ENCODE data around the gene SIT1.
A peak's percentile ranks its signal among the peaks of the same experiment; 100 is the strongest.
"Not testable (repeated sequence)": the region's sequence is repeated elsewhere in the genome, so short reads cannot be mapped to it uniquely, and the experiment has no call there.

SIT1 gene

DNA sequence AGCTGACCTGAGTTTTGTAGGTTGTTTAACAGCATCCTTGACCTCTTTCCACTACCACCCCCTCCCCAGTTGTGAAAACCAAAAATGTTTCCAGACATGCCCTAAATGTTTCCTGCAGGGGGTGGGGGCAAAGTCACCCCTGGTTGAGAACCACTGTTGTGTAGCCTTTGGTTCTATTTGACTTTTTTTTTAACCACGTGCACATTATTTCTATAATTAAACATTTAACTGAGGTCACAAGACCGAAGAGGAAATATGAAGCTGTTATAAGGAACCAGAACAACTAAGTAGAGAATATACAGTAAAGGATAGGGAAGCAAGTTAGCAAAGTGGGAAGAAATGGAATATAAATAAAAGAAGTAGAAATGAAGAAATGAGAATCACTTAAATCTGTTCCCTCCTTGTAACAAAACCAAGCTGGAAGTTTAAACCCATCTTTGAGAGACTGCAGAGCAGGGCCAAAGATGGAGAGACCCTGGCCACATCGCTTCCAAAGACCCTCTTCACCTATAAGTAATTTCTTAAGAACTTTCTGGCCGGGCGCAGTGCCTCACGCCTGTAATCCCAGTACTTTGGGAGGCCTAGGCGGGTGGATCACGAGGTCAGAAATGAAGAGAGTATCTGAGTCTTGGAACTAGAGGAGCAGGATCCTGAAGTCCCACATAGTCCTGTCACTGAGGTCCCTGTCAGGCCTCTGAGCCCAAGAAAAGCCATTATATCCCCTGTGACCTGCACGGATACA lies 14.4 kb downstream of the SIT1 start:
- DNase-seq, result no peak

DNA sequence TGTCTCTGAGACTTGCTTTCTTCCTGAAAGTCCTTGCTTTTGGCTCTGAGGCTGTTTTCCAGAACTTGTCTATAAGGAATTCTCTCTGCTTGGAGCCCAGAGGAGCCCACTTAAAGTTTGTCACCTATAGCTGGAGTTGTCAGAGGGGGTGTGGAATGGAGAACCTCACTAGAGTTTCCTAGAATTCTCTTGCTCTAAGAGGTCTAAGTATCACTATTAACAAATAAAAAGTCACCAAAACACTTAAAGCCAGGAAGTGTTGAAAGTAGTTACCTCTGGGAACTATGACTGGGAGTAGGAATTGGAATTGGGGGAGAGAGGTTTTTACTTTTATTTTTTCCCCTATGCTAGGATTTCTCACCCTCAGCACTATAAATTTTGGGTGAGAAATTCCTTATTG lies 15.0 kb downstream of the SIT1 start:
- DNase-seq, result no peak

DNA sequence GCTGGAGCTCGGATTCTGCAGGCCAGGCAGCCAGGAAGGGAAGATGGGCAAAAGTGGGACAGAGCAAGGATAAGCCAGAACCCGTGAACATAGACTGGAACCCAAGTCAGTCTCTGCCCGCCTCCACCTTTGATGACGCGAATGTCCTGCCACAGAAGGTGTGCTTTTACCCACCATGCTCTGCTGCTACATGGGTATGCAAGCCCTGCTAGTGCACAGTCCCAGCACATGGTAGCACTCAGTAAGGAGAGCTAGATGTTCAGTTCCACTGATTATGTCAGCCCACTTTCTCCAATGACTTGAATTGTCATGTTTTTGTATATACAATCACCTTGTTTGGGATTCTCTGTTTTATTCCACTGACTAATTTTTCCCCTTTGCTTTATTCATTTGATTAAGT lies 21.1 kb downstream of the SIT1 start:
- DNase-seq, result no peak

DNA sequence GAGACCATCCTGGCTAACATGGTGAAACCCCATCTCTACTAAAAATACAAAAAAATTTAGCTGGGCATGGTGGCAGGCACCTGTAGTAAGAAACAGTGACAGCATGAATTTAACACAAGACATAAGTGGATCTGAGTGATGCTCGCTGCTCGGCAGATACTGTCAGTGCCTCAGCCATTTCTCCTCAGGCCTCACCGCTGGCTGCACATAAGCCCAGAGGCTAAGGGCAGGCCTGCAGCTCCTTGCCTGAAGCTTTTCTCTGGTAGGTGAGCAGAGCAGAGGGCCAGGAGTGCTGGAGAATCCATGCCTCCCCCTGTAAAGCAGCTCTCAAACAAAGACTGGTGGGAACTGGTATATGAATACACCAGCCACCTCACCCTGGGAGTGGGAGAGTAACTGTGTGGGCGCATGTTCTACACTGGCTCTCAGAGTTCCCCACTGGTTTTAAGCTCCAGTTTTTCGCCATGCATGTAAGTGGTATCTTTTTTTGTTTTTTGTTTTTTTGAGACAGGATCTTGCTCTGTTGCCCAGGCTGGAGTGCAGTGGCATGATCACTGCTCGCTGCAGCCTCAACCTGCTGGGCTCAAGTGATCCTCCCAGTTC lies 22.2 kb downstream of the SIT1 start:
- no peak for DNase-seq

DNA sequence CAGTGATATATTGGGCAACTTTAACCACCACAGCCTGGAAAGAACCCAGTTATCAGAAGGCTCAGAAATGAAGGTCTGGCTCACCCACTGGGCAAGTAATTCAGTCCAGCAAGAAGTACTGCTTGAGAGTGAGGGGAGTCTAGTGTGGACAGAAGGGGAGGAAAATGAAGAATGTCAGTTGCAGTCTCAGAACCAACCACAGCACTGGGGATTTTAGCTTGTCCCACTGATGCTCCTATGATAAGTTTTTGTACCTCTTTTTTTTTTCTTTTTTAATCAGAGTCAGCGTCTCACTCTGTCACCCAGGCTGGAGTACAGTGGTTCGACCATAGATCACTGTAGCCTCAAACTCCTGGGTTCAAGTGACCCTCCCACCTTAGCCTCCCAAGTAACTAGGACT lies 23.2 kb downstream of the SIT1 start:
- DNase-seq, result no peak

DNA sequence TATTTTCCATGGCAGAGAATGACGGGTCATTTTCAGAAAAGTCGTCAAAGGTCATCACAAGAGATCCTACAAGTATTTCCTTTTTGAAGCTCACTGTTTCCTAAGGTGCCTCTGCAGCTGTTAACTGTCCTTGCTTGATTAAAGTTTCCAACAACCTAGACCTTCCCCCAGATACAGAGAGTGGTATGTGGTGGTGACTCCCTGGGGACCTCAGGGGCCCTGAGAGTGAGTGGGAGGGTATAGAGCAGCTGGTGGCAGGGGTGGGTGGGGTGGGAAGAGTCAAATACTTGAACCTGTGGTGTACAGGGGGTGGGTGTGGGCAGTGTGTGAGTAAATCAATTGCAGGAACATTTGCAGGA lies 31.0 kb downstream of the SIT1 start:
- no peak for DNase-seq

DNA sequence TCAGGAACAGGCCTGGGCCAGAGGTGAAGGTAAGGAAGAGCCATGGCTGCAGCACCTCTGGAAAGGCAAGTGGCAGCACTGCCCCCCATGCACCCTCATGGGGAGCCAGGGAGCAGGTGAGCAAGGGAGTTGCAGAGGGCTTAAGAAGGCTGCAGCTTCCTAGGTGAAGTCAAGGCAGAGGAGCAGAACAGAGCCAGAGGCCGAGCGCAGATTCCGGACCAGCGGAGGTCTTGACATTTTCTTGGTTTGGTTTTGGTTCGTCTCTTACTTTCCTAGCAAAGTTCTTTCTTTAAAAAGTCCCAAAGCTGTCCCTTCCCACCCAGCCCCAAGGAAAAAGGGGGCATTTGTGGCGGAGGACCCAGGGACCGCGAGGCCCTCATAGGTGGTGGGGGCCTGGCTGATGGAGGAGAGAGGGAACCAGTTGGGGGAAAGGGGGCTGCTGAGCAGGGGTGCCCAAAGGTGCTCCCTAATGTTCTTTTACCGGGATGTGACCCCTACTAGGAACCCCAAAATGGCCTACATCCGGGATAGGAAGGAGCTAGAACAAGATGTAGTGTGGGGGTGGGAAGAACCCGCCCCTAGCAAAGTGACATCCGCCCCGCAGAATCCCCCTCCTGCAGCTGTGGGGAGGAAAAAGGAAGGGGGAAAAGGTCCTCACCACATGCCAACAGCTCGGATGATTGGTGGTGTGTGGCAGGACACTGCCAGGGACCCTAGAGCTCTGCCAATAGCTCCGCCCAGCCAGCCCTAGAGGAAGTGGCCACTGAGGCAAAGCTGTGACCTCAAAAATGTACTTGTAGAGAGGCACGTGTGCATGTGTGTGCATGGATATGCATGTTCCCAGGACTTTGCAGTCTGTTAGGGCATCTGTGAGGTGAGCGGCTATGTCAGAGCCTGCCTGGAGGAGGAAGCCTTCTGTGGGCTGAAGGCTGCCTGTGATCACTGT lies 31.6 kb downstream of the SIT1 start:
- no peak for DNase-seq

DNA sequence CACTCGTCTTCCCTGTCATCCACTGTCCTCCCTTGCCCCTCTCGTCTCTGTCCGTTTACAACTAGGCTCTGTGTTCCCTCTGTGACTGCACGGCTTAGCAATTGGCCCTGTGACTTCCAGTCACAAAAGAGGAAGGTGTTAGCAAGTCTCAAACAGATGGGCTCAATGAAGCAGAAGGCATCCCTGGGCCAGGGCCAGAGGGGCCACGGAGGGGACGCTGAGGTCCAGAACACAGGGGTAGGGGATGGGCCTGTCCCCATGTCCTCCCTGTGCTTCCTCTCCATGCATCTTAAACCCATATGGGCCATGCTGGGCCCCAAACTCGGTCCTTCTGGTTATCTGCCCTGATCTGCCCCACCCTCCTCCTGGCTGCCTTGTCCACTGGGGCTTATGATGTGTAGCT lies 32.4 kb downstream of the SIT1 start, which contains the start of gene CD72:
Gene CD72, minus strand, starts transcription at position 89 of the 403 bp plus-strand sequence. CDS start 110 bp downstream, outside the sequence.
- DNase-seq, result no peak

DNA sequence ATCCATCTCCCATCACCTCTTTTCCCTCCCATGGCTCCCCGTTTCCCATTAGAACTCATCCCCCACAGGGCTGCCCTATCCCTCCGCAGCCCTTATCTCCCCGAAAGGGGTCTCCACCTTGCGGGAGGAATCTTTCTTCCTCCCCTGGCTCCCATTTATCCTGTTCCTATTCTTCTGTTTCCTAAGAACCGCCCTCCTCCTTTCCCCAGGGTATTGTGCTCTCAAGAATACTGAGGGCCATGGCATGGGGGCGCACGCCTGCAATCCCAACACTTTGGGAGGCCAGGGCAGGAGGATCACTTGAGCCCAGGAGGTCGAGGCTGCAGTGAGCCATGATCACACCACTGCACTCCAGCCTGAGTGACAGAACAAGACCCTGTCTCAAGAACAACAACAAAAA lies 33.2 kb downstream of the SIT1 start:
- DNase-seq, result no peak

DNA sequence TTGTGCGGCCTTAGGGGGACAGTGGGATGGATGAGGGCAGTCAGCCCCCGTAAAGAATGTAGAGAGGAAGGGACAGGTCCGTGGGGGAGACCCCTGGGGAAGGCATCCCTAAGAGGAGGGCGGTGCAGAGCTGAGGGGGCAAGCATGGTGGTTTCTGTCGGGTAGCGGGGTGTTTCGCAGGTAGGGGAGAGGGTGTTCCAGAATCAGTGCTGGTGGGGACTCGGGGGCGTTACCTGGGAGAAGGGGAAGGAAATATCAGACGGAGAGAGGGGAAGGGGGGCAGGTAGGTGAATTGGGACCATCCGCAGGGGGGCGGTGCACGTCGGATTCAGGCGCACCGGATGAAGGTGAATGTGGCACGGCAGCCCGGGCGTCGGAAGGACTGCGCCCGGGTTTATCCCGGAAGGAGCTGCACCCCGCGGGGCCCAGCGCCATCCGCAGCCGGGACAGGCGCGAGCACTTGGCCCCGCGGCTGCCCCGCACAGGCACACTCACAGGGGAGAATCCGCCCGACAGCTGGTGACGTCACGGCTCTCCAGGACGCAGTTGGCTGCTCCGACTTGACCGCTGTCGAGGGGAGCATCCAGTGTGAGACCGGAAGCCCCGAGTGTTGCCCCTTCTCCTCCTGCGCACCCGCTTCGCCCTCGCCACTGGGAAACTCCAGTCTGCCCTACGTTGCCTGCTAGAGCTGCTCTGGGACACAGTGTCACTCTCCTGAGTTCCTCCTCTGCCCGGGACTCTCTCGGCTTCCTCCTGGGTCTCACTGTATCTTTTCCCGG lies 33.9 kb downstream of the SIT1 start:
- peak; percentile 67 for DNase-seq

DNA sequence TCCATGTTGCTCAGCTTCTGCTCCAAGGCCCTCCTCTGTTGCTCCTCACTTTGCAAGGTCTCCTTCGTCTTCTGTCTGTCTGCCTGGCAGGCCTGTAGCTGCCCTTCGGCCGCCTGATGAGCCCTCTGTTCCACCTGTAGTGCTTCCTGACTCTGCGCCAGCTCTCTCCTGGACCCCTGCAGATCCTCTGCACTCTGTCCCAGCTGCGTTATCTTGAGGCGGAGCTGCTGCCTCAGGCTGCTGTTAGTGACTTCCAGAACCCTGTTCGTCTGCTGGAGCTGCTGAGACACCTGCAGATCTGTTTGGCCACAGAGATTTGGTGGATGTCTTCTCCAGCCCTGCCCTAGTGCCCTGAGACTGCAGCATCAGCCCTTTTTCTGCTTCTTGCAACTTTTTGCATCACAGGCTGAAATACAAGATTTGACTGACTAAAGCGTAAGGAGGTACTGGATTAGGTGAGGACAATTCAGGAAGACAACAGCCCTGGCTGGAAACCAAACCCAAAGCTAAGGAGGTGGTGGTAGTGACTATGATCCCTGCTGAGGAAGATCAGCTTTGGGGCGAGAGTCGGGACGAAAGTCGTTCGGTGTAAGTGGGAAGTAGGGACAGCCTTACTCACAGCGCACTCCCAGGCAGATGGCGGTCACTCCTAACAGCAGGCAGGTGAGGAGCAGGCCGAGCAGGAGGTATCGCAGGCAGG lies 34.6 kb downstream of the SIT1 start:
- DNase-seq, result no peak

DNA sequence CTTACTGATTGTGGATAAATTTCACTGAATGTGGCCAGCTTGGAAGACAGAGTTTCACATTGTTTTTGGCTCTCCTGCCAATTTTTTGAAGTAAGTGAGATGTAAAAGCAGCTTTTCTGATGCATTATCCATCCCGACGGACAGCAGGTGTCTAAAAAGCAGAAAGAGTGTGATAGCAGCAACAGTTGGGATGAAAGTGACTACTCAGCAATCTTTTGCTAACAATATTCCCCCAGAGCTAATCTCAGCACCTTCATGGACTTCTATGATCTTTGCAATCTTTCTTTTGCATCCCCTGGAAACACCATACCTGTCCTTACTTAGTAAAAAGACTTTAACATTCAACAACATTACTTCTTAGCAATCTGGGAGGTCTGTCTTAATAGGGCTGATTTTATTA lies 37.9 kb downstream of the SIT1 start:
- no peak for DNase-seq

DNA sequence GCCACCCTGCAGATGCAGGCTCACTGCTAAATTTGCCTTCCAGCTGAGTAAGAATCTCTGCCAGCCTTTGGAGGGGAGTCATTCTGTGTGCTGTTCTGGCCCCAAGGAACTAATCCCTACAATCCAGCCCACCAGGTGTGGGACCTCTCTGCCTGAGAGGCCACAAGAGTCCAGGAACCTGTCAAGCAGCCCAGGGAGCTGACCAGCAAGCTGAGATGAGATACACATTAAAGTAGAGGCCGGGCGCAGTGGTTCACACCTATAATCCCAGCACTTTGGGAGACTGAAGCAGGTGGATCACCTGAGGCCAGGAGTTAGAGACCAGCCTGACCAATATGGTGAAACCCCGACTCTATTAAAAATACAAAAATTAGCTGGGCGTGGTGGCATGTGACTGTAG lies 38.7 kb downstream of the SIT1 start:
- DNase-seq, result not testable (repeated sequence)

DNA sequence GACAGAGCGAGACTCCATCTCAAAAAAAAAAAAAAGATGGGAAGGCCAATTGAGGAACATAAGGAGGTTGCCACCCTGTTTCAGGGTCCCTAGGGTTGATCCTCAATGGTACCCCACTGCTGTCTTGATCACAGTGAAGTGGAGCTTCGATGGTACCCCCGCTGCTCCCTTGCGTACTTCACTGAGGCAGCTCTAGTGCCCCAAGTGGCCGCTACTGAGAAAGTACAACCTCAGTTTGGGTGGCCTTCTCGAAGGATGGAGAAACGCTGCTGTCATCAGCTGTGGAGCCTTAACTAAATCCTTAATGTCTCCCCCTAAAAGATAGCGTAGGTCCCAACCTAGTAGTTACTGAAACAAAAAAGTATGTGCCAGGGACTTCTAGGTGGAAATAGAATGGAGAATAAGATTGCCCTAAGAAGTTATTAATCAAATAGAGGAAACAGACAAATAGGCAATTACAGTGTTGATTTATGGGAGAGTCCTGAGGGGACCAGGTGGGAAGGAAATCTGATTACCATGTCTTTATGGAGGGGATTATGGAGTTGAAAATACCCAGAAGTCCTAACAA lies 39.4 kb downstream of the SIT1 start:
- peak; percentile 61 for DNase-seq

DNA sequence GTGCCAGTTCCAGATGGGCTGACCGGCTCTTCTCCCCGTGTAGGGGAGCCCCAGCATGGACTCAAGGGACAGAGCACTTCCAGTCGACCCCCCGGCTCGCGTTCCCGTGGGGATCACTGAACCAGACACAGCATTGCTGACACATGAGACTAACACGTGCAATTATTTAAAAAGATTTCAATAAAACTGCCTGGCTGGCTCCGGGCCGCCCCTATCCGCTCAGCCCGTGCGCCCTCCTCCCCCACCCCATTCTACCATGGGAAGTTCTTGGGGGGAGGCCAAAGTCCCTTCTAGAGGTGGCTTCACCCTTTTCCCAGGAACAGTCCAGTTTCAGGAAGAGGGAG lies 40.9 kb downstream of the SIT1 start:
- no peak for DNase-seq

DNA sequence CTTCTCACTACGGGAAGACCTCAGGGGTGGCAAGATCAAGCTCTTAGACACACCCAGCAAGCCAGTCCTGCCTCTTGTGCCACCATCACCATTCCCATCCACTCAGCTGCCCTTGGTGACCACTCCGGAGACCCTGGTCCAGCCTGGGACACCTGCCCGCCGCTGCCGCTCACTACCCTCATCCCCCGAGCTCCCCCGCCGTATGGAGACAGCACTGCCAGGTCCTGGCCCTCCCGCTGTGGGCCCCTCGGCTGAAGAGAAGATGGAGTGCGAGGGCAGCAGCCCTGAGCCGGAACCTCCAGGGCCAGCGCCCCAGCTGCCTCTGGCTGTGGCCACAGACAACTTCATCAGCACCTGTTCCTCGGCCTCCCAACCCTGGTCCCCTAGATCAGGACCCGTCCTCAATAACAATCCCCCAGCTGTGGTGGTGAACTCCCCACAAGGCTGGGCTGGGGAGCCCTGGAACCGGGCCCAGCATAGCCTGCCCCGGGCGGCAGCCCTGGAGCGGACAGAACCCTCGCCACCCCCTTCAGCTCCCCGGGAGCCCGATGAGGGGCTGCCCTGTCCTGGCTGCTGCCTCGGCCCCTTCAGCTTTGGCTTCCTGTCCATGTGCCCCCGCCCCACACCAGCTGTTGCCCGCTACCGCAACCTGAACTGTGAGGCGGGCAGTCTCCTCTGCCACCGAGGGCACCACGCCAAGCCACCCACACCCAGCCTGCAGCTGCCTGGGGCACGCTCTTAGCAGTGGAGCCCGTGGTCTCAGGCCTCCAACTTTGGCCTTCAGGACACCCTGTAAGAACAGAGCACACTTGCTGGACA lies 41.5 kb downstream of the SIT1 start:
- DNase-seq, result no peak

DNA sequence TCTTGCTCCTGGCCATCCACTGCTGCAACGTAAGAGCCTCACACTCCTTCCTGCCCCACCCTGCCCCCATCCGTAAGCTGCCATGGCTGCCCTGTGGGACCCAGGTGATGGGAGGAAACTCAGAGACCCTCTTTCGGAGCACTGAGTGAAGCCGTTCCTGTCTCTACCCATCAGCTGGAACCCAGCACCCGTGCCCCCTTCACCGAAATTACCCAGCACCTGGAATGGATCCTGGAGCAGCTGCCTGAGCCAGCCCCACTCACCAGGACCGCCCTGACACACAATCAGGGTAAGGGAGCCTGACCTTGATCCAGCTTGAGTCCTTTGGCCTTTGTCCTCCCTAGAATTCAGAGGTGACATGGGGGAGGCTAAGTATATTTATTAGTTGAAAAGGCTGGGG lies 42.5 kb downstream of the SIT1 start:
- DNase-seq, result no peak

DNA sequence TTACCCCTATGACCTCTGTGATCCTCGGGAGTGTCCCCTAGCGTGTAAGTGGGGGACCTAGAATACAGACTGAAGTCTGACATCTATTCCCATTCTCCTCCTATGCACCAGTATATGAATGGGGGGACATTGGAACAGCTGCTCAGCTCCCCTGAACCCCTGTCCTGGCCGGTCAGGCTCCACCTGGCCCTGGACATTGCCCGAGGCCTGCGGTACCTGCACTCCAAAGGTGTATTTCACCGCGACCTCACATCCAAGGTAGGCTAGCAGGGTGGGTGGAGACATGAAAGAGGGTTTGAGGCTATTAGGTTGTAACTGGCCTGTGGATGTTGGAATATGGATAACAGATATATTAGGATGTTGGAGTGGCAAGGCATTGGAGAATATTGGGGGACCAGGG lies 44.0 kb downstream of the SIT1 start:
- DNase-seq, result no peak

DNA sequence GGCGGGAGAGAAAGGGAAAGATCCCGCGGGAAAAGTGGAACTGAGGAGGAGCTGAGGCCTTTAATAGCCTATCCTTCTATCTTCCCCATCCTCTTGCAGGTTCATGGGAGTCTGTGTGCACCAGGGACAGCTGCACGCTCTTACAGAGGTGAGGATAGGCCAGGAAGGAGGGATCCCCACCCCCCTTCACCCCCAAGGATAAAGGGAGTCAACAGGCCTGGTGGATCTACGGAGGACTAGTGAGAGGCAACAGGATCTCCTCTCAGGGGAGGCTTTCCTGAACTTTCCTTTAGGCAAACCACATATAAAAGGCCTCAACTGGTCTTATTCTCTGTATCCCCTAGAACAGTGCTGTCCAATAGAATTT lies 44.6 kb downstream of the SIT1 start:
- no peak for DNase-seq

DNA sequence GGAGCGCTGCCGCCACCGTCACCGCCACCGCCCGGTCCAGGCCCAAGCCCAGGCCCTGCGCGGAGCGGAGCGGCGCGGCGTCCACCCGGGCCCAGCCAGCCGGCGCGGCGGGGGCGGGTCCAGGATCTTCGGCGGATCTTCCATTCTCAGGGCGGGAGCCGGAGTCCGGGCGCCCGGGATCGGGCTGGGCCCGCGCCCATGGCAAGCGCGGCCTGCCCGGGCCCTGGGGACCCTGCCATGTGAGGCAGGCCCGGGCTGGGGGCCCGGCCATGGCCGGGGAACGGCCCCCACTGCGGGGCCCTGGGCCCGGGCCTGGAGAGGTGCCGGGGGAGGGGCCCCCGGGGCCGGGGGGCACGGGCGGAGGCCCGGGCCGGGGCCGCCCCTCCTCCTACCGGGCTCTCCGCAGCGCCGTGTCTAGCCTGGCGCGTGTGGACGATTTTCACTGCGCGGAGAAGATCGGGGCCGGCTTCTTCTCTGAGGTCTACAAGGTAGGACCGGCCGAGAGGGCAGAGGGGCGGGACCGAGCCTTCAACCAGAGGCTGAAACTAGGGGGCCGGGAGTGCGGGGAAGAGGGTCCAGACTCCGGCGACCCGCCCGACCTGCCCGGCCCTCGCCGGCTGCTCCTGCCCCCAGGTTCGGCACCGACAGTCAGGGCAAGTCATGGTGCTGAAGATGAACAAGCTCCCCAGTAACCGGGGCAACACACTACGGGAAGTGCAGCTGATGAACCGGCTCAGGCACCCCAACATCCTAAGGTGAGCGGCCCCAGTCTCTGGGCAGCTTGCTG lies 45.2 kb downstream of the SIT1 start:
- peak; percentile 31 for DNase-seq
